ENCODE results near the gene MED19.
"Not testable (repeated sequence)": the region's sequence is repeated elsewhere in the genome, so short reads cannot be mapped to it uniquely, and the experiment has no call there.

The MED19 gene

DNA sequence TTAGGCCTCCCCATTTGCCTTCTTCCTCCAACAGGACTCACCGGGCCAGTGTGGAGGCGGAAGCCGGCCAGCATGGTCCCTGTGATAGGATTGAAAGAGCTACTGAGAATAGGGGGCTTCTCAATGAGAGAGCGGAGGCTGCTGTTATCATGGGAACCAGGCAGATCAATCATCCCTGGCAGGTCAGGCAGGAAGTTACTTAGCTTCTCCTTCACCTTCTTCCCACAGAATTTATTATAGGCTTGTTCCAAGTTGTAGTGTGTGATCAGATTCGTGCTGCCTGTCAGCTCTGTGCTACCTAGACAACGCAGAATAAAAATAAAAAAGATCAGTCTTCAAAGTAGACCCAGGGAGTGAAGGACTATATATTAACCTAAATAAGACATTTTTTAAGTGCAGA is 7.1 kb downstream of the MED19 start:
- no peak for DNase-seq

DNA sequence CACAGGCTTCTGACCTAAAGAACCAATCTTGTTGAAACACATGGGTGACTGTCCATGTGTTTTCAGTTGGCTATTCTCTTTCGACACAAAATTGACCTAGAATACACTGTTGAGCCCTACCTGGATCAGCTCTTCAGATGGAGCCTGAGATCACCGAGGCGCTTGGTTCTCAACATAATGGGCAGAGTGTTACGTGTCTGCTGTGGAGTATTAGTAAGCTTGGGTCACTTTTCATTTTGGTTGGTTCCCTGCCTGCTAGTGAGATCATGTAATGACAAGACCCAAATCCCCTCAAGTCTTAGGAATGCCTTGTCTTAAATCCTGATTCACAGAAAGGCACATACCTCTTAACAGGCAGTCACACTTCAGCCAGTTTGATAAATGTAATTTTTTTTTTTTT is 8.7 kb downstream of the MED19 start:
- DNase-seq: no peak

DNA sequence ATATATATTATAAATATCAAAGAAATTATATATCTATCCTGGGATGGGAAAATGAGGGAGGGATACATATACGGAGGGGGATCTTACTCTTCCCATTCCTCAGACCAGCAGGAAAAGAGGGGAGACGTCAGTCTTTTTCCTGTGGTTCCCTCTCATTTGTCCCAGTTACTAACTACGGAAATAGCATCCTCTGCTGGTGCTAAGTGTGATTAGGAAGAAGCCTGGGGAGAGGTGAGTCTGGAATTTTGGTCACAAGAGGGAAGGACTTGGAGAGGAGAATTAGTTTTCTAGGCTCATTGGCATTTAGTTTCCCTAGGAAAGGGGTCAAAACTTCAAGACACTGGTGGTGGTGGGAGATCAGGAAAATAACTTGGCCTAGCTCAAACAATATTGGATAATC is 11.6 kb downstream of the MED19 start:
- no peak for DNase-seq

DNA sequence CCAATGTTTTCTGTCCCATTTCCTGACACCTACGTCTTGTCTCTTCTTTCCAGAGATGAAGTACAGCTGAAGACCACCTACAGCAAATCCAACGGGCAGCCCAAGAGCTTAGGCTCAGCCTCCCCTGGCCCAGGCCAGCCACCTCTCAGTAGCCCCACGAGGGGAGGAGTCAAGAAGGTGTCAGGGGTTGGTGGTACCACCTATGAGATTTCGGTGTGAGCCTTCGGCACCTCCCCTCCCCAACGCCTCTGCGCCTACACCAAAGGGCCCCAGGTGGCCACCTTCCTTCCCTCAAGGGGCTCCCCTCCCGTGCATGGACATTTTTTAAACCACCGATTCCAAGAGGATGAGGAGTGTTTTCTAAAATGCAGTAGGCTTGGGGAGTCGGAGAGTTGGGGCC is 12.2 kb downstream of the MED19 start:
- no peak for DNase-seq

DNA sequence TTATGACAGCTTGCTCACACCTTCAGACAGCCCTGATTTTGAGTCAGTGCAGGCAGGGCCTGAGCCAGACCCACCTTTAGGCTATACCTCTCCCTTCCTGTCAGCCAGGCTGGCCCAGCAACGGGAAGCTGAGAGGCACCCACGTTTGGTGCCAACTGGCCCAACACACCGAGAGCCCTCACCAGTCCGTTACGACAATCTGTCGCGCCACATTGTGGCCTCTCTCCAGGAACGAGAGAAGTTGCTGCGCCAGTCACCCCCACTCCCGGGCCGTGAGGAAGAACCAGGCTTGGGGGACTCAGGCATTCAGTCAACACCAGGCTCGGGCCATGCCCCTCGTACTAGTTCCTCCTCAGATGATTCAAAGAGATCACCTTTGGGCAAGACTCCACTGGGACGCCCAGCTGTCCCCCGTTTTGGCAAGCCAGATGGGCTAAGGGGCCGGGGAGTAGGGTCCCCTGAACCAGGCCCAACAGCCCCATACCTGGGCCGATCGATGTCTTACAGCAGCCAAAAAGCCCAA is 13.1 kb downstream of the MED19 start:
- no peak for DNase-seq

DNA sequence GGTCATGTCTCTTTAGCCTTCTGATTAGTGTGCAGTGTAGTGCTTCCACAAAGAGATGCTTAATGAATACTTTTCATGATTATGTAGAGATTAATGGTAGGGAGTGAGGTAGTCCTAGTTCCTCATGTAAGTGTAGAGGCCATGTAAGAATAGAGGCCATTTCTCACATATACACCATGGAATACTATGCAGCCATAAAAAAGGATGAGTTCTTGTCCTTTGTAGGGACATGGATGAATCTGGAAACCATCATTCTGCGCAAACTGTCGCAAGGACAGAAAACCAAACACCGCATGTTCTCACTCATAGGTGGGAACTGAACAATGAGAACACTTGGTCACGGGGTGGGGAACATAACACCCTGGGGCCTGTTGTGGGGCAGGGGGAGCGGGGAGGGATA is 21.5 kb downstream of the MED19 start:
- not testable (repeated sequence) for DNase-seq

DNA sequence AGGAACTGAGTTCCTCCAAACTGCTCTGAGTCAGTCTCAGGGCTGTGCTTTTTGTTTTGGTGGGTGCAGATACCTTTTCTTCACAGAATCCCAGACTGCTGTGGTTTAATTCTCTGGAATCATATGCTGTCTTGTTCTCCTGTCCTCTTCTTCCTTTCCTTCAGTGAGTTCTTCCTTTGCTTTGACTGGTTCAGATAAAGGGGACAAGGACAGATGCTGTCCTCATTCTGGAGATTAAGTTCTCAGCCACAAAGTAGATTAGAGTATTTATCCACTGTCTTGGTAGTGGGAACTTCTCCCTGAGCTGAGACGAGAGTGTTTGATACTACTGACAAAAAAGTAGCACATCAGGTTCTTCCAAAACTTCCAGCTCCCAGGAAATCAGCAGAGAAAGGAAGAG is 30.8 kb downstream of the MED19 start:
- no peak for DNase-seq

DNA sequence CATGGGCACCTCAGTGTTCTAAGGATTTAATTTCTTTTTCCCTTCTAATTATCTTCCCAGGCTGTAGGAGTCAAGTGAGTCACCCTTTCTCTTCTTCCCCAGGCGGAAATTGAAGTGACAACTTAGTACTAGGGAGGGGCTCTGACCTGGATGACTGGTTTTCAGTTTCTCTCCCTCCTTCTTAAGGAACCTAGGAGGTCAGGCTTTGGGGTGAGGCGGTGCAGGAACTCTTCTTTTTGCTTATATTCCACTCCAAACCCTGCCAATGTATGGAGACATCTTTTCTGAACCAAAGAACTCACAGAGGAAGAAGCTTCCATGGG is 31.5 kb downstream of the MED19 start:
- no peak for DNase-seq

DNA sequence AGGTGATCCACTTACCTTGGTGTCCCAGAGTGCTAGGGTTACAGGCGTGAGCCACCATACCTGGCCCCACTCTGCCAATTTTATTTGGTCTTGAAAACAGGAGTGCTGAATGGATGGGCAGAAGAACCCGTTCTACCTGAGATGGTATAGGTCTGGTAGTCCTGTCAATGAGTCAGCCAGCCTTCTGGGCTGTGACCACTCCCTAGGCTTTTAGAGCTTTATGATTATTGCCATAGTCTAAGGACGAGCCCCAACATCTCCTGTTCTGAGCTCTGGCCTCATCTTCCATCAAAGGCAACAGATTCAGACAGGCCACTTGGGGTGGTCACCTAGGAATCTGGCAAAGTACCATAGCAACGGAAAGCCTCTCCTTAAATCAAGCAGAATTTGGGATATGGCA is 32.6 kb downstream of the MED19 start:
- DNase-seq: no peak

DNA sequence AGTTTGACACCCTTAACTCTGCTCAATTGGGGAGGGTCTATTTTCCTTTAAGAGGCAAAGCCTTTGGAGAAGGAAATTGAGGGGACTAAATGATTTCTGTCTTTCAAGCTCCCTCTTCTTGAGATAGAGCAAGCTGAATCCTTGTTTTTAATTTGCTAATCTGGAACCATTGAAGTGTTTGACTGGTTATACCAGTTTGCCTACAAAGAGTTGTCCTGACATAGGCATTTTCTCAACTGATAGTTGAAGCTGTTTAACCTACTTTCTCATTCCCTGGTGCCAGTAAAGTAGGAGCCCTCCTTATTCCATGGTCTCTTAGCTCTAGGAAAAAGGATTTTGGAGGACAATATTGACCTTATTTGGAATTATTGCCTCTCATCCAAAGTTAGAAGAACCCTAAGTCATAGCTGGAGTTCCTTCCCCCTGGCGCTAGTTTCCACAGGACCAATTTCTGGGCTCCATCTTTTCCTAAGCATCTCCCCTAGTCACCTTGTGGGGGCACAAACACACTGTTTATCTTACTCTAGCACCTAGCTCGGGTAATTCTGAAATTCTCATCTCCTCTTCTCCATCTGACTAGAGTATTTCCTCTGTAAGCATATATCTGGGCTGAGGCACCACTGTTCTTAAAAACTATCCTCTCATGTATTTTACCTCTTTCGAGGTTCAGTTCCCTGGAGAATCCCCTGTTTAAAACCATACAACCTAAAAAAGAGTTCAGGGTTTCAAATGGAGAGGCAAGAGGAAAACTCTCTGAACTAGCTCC is 36.7 kb downstream of the MED19 start:
- no peak for DNase-seq

DNA sequence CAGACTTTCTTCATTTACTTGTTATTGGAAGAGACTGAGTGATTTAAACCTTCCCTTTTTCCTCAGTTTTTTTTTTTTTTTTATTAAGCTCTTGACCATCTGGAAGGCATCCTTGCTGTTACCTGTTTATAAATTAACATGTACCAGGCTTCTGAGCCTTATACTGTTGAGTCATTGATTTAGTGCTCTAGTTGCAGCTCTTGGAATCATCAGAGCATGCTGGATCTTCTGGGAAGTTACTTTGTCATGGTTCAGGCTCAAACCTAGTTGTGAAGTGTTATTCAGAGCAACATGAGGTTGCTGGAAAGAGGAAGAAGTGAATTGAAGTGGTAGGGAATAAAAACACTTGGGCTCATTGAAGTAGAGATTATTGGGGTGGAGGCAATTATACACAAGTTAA is 37.8 kb downstream of the MED19 start:
- DNase-seq: no peak

DNA sequence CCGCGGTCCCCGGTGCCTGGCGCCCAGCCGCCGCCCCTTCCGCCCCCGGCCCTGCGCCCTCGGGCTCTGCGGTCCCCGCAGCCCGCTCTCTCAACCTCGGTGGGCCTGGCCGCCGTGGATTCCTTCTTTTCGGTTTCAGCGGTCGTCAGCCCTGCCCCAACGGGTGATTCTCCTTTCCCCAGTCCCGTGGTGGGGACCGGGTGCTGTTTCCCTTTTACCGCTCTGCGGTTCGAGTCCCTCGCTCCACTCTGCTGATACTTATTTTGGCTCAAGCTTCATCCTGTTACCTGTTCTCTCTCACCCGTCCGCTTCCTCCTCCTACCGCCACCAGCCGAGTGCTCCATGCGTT is 43.6 kb downstream of the MED19 start:
- peak in 3 of 5 experiments; percentile 31 to 61 (median 45) for DNase-seq

DNA sequence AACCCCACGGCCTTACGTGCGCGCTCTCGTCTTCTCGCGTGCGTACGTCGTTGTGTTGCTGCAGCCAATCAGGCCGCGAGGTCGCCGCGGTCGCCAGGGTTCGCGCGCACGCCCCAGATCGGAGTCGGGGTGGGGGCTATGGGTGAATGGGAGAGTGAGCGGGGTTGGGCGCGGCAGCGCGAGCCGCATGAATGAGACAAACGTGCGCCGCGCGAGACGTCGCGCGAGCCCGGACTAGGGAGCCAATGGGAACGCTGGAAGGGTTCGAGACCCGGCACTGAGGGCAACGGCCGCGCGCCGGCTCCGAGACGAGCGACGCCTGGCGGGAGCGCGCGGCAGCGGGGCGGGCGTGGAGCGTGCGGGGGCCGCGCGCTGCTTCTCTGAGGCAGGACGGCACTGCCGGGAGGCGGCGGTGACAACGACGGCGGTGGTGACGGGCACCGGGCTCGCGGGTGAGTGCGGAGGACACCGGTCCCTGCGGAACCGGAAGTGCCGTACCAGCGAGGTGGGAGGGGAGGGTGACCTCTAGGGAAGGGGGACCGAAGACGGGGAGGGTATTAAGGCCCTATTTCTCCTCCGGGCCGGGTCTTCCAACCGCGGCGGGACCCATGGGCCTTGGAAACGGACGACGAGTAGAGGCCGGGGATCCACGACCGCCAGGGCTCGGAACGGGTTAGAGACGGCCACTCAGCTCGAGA is 44.1 kb downstream of the MED19 start, which contains the start of gene ZDHHC5:
Gene ZDHHC5 (plus strand): TSS at position 379 of the 698 bp plus-strand sequence. CDS start 4,977 bp downstream, outside the sequence.
- peak; percentile 98 to 100 (median 100) for DNase-seq

DNA sequence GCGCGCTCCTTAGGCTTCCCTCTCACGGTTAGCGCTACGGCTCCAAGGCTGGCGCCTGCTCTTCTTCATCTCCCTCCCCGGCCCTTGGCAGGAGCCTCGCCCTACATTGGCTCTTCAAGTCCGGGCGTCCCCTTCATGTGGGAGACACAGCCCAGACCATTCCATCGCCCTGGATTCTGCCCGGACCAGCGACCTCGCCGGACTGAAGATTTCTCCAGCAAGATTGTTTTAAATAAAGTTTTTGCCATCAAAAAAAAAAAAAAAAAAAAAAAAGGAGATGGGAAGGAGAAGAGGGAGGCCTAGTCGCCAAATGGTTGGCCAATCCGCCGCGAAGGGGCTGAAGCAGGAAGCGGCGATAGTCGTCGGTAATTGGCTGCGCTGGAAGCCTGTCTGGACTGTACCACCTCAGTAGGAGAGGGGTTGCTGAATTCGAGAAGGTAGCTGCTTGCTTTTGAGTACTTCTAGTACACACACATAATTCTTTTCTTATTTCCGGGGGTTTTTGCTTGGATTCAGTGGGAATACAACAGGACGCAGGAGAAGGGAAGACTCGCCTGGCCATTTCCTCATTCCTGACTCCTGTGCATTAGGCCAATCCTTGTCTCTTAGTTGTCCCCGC is 44.8 kb downstream of the MED19 start:
- DNase-seq: peak; percentile 82 to 99 (median 94)

DNA sequence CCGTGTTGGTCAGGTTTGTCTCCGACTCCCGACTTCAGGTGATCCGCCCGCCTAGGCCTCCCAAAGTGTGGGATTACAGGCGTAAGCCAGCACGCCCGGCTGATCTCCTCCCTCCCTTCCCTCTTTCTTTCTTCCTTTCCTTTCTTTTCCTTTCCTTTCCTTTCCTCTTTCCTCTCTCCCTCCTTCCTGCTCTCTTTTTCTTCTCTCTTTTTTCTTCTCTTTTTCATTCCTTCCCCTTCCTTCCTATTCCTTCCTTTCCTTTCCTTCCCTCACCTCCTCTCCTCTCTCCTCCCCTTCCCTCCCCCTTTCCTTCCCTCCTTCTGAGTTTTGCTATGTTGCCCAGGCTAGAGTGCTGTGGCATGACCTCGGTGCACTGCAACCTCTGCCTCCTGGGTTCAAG is 48.0 kb downstream of the MED19 start:
- DNase-seq: no peak

DNA sequence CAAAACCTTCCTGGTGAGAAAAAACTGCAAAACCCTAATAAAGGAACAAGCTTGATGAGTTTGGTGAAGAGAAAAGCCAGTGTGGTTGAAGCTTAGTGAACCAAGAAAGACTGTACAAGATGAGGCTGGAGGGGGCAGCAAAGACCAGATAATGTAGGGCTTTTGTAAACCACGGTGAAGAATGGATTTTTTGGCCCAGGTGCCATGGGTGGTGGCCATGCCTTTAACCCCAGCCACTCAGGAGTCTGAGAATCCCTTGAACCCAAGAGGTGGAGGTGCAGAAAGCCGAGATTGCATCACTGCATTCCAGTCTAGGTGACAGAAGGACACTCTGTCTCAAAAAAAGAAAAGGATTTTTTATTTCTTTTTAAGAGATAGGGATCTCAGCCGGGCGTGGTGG is 49.1 kb downstream of the MED19 start:
- no peak for DNase-seq

DNA sequence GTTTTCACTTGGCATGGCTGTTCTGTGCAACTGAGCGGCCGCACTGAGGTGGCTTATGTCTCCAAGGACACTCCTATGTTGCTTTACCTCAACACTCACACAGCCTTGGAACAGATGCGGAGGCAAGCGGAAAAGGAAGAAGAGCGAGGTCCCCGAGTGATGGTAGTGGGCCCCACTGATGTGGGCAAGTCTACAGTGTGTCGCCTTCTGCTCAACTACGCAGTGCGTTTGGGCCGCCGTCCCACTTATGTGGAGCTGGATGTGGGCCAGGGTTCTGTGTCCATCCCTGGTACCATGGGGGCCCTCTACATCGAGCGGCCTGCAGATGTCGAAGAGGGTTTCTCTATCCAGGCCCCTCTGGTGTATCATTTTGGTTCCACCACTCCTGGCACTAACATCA is 52.3 kb downstream of the MED19 start:
- no peak for DNase-seq

DNA sequence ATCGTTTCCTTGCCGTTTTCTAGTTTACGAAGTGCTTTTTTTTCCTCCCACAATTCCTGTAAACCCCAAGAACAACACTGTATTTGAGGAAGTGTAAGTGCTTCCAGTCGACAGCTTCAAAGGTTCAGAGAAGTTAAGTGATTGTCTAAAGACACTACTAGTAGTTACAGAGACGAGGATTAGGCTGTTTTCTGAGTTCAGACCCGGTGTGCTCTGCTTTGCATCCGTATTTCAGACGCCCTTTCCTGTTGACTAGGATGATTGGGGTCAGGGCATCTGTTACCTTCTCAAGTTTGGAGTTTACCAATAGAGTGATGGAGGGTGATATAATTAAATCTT is 54.0 kb downstream of the MED19 start:
- peak in 1 of 5 experiments; percentile 32 for DNase-seq

DNA sequence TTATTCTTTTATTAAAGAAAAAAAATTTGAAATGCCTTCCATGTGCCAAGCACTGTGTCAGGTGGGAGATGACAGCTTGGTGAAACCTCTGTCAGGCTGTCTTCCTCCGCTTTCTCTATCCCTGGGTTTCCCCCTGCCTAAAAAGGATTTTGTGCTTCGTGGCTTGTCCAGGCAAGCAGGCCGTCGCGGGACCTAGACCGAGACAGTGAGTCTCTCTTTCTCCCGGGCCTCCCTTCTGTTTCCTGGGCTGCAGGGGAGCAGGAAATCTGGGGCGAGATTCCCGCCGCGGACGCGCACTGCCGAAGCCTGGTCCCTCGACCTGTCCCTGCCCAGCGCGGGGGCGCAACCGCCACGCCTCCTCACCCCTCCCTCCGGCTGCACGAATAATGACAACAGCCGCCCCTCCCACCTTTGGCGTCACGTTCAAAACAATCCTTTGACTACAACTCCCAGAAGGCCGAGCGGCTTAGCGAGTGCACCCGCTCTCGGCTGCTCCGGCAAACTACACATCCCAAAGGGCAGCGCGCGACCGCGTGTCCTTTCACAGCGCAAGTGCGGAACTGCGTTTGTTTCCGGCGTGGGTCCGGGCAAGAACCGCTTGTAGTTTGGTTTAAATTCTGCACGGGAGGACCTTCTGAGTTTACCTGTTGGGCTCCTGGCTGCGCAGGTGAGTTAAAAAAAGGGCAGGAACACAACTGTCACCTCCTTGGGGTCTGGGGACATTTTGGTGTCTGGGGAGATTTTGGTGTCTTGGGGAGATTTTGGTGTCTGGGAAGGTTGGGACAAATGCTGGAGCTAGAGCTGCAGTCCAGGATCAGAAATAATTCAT is 54.6 kb downstream of the MED19 start, which contains the start of gene CLP1:
Gene CLP1 (plus strand): TSS at position 569 of the 829 bp plus-strand sequence. CDS start 1,715 bp downstream, outside the sequence.
- peak; percentile 93 to 99 (median 98) for DNase-seq

DNA sequence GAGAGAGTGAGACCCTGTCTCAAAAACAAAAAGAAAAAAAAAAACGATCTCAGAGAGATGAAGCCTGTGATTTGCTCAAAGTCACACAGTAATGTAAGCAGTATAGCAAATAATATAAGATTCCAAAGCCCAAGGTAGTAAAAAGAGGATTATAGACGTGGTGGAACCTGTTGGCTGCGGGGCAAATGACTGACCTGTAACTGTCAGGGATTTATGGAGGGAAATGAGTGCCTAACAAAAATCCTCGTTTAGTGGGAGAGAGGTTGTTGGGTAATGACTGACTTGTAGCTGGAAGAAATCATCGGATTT is 55.2 kb downstream of the MED19 start:
- DNase-seq: no peak
